ENCODE results near the gene SLC7A11.

Gene SLC7A11

GRCh38 chr4:138226351-138226750 is 15.8 kb downstream of the SLC7A11 start:
- H3K9me3 ChIP-seq: no peaks in the 10 kb centered on the region
- no peak overlapping the region for H3K4me3 ChIP-seq (ENCODE audit: low read depth, low read length)
- H3K27me3 ChIP-seq: no peaks in the 10 kb centered on the region
- no peaks in the 10 kb centered on the region for H3K4me1 ChIP-seq
- DNase-seq: no peak
- TF ChIP-seq, protein P1, sequence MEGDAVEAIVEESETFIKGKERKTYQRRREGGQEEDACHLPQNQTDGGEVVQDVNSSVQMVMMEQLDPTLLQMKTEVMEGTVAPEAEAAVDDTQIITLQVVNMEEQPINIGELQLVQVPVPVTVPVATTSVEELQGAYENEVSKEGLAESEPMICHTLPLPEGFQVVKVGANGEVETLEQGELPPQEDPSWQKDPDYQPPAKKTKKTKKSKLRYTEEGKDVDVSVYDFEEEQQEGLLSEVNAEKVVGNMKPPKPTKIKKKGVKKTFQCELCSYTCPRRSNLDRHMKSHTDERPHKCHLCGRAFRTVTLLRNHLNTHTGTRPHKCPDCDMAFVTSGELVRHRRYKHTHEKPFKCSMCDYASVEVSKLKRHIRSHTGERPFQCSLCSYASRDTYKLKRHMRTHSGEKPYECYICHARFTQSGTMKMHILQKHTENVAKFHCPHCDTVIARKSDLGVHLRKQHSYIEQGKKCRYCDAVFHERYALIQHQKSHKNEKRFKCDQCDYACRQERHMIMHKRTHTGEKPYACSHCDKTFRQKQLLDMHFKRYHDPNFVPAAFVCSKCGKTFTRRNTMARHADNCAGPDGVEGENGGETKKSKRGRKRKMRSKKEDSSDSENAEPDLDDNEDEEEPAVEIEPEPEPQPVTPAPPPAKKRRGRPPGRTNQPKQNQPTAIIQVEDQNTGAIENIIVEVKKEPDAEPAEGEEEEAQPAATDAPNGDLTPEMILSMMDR (IDR thresholded peaks at IDR 0.05; ENCODE audit: low read depth, low read length): no peak
- H3K36me3 ChIP-seq: no peaks in the 10 kb centered on the region

DNA sequence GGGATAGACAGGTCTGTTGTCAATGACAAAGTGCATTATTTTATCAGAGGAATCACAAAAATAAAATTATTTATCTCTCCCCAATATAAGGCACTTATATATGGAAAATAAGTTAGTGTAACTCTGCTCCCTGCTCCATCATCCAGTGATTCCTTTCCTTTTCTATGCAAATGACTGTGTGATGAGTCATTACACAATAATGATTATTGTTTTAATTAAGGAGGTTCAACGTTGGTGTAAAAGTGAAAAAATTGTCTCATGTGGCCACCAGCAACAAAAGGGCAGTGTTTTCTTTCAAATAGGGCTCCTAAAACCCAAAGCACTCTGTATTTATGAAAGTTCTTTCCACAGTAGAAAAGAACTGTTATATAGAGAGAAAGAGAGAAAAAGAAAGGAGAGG is 16.7 kb downstream of the SLC7A11 start:
- H3K4me3 ChIP-seq (ENCODE audit: low read depth, low read length): no peak overlapping the region
- no peaks in the 10 kb centered on the region for H3K36me3 ChIP-seq
- TF ChIP-seq, protein P1 (IDR thresholded peaks at IDR 0.05; ENCODE audit: low read depth, low read length): no peak
- no peaks in the 10 kb centered on the region for H3K4me1 ChIP-seq
- DNase-seq: no peak
- no peaks in the 10 kb centered on the region for H3K9me3 ChIP-seq
- no peaks in the 10 kb centered on the region for H3K27me3 ChIP-seq

DNA sequence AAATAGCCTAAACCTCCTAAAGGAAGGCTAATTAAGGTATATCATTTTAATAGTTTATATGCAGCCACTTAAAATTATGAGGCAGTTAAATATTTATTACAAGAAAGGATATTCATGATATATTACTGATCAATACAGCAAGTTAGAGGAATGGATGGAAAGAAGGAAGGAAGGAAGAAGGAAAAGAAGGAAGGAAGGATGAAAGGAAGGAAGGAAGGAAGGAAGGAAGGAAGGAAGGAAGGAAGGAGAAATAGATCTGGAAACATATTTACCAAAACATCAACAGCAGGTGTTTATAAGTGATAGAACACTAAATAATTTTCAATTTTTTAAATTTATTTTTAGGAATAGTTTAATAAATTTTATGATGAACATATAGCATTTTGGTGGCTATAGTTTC is 17.5 kb downstream of the SLC7A11 start:
- no peaks in the 10 kb centered on the region for H3K36me3 ChIP-seq
- TF ChIP-seq, protein P1 (IDR thresholded peaks at IDR 0.05; ENCODE audit: low read depth, low read length): no peak
- no peaks in the 10 kb centered on the region for H3K9me3 ChIP-seq
- no peak overlapping the region for H3K4me3 ChIP-seq (ENCODE audit: low read depth, low read length)
- no peaks in the 10 kb centered on the region for H3K4me1 ChIP-seq
- no peak for DNase-seq
- no peaks in the 10 kb centered on the region for H3K27me3 ChIP-seq

GRCh38 chr4:138223231-138223910 is 18.8 kb downstream of the SLC7A11 start:
- TF ChIP-seq, protein P1 (IDR thresholded peaks at IDR 0.05; ENCODE audit: low read depth, low read length): no peak
- Histone ChIP-seq H3K36me3 (no peaks in the 10 kb centered on the region), H3K4me1 (no peaks in the 10 kb centered on the region)

DNA sequence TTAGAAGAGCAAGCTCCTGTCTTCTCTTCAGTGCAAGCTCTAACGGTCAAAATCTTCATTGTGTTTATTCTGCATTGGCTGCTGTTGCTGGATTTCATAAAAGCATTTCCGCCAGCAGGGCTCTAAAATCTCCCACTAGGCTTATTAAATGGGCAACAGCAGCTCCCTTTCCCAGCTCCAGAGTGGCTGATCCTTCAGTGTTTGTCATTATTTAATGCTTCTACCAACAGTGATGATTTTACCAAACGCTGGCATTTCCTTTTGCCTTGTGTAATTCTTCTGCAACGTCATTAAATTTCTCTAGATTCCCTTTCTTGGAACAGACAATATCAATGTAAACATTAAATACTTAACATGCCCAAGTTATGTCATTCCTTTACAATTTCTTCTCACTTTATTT is 20.1 kb downstream of the SLC7A11 start:
- H3K27me3 ChIP-seq: no peaks in the 10 kb centered on the region
- H3K4me3 ChIP-seq (ENCODE audit: low read depth, low read length): no peak overlapping the region
- no peaks in the 10 kb centered on the region for H3K4me1 ChIP-seq
- TF ChIP-seq, protein P1 (IDR thresholded peaks at IDR 0.05; ENCODE audit: low read depth, low read length): no peak
- no peak for DNase-seq
- no peaks in the 10 kb centered on the region for H3K36me3 ChIP-seq
- H3K9me3 ChIP-seq: no peaks in the 10 kb centered on the region

More at GRCh38 chr4:138223231-138223910, 18.8 kb downstream of the SLC7A11 start:
- DNase-seq: no peak
- no peak overlapping the region for H3K4me3 ChIP-seq (ENCODE audit: low read depth, low read length)
- H3K9me3 ChIP-seq: no peaks in the 10 kb centered on the region
- no peaks in the 10 kb centered on the region for H3K27me3 ChIP-seq

- Histone ChIP-seq H3K4me1 (no peaks in the 10 kb centered on the region), H3K36me3 (no peaks in the 10 kb centered on the region), H3K27me3 (no peaks in the 10 kb centered on the region), H3K9me3 (no peaks in the 10 kb centered on the region), H3K4me3 (ENCODE audit: low read depth, low read length) (no peak overlapping the region)
- DNase-seq: no peak
- TF ChIP-seq, protein P1 (IDR thresholded peaks at IDR 0.05; ENCODE audit: low read depth, low read length): no peak
Measured at GRCh38 chr4:138218976-138219375, 23.2 kb downstream of the SLC7A11 start.
